Limb (tissue), 2 donors: ENCODE measurements around the gene SLC26A2.

Experiments used
- DNase-seq, 2 donors: peaks; one replicate each; pipeline ENCODE4 v3.0.0-alpha.2; 2016; ENCODE audit errors: extremely low spot score in 2 of 2

Gene SLC26A2

DNA sequence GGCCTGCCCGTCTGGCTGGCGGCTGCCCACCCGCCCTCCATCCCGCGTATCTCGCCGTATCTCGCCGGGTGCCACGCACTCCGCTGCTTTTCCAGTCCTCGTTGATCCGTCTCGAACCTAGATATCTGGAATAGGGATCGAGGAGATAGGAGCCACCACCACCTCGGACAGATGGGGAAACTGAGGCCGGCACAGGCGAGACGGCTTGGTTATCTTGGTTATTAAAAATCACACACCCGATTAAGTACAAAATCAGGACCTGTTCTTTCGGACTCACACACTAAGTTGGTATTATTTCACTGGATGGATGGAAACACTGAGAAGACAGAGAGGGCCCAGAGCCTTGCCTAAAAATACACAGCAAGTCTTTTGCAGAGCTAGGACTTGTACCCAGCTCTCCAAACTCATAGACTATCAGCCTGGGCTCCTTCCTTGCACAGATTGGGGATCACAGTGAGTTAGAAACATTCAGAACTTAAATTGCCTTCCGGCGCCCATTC, 678 bp downstream of the SLC26A2 start:
- DNase-seq, result no peak

DNA sequence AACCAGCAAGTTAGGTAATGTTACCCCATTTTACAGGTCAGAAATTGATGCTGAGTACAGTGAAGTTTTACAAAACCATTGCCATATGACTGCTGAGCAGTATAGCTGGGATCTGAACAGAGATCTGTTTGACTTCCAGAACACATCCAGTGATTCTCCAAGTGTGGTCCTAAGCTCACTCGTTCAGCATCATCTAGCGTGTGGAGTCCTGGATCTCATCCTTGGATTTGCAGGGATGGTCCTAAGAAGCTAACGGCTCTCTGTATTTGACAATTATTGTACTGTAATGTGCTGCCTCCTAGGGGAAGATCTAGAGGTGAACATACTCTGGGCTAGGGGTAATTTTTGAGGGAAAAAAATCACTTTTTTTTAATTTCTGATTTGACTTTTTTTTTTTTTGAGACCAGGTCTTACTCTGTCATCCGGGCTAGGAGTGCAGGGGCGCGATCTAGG, 1.4 kb downstream of the SLC26A2 start:
- peak in 1 of 2 donors; percentile 47 for DNase-seq

DNA sequence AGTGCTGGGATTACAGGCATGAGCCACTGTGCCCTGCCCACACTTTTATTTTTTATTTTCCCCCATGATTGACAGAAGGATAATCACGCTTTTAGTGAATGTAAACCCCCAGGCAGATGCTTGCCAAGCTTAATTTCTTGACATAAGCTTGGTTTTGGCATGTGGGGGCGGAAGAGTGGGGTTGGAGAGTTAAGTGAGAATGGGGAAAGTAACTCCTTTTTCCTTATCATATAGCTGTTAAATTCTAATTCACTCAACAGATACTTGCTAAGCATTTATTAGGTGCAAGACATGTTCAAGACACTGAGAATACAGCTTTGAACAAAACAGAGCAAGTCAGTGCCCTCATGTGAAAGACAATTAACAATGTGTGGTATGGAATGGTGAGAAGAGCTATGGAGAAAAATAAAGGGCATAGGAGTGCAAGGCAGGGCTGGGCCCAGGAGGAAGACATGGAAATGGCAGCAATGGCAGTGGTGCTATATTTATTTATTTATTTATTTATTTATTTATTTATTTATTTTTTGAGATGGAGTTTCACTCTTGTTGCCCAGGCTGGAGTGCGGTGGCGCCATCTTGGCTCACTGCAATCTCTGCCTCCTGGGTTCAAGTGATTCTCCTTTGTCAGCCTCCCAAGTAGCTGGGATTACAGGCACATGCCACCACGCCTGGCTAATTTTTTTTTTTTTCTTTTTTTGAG, 2.2 kb downstream of the SLC26A2 start:
- DNase-seq, result no peak

DNA sequence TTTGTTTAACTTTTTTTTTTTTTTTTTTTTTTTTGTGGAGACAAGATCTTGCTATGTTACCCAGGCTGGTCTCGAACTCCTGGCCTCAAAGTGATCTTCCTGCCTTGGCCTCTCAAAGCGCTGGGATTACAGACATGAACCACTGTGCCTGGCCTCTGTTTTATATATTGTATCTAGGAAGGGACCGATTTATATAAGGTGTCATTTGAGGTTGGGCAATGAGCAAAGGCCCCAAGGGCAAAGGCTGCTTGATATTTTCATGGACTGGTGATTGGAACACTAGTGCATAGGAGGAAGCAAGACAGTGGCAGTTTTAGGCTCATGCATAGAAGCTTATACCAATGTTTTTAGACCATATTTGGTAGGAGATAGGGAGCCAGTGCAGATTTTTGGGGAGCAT, 3.2 kb downstream of the SLC26A2 start:
- DNase-seq, result no peak

DNA sequence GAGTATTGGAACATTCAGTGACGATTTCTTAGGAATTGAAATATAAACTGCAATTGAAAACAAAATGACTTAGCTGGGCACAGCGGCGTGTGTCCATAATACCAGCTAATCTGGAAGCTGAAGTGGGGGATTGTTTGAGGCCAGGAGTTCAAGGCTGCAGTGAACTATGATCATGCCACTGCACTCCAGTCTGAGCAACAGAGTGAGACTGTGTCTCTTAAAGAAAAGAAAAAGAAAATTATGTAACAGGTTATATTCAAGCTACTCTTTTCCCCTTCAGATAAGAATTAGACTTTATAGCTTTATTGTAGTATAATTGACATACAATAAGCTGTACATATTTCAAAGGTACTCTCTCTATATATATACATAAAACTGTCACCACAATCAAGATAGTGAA, 6.4 kb downstream of the SLC26A2 start:
- no peak for DNase-seq

DNA sequence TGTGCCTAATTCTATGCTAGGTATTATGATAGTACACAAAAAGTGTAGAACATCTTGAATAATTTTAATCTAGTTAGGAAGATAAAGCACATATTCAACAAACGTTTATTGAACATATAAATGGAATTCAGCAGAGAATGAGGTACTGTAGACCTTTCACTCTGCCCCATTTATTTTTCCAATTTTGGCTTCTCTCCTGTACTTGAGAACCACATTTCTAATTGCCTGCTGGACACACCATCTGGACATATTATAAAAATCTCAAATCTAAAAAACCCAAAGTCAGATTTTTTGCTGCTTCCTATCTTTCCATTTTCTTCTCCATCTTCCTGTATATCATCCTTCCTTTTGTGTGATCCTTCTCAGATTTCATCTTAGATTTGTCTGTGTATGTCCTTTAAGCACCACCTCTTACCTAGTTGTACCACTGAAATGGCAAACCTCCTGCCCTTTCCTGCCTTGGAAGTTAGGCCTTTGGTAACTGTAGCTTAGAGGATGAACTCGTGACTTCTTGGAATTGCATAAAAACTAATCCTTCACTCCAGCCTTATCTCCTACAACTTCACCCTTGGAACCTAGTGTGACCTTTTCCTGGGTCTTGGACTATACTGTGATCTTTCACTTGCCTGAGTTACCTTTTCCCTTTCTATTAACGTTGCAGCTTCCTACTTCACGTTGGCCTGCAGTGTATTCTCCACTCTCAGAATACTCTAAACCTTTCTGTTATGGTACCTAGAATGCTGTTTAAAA, 8.8 kb downstream of the SLC26A2 start:
- DNase-seq, result no peak

DNA sequence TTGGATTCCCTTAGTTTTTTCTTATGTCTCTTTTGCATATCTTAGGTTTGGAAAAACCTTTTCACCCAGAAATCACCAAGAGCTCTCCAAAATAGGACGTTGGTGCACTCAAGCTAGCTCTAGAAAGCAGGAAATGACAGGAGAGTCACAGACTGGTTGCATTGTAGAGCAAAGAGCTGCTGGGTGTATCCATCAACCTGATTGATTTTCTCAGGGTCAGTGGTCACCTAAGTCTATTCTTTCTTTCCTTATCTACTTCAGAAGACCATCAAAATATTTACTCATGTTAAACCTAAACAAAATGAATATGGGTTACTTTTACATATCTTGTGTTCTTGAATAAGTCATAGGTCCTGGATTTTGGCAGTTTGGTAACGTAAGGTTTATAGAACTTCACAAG, 14.9 kb downstream of the SLC26A2 start:
- DNase-seq, result no peak

DNA sequence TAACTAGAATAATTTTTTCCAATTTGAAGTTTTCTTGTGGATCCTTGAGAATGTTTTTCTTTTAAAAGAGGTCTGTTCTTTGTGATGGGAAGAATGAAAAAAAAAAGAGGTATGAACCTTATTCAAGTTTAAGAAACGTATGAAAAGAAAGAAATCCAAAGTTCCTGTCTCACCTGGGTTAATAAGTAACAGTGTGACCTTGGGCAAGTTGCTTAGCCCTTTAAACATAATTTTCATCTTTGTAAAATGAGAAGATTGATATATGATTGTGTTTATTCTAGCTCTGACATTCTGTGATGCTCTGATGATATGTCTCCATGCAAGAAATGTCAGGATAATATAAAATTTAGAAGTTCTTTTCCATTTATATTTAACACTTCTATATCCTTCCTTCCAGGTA, 19.3 kb downstream of the SLC26A2 start:
- DNase-seq, result no peak

DNA sequence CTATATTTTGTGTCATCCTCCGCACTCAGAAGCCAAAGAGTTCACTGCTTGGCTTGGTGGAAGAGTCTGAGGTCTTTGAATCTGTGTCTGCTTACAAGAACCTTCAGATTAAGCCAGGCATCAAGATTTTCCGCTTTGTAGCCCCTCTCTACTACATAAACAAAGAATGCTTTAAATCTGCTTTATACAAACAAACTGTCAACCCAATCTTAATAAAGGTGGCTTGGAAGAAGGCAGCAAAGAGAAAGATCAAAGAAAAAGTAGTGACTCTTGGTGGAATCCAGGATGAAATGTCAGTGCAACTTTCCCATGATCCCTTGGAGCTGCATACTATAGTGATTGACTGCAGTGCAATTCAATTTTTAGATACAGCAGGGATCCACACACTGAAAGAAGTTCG, 20.6 kb downstream of the SLC26A2 start:
- no peak for DNase-seq

DNA sequence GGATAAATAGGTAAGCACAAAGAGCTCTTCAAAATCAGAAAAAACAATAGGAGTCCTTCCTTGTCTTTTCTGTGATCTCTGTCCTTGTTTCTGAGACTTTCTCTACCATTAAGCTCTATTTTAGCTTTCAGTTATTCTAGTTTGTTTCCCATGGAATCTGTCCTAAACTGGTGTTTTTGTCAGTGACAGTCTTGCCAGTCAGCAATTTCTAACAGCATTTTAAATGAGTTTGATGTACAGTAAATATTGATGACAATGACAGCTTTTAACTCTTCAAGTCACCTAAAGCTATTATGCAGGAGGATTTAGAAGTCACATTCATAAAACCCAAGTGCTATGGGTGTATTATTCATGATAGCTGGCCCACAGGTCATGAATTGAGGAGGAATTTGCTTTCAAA, 21.9 kb downstream of the SLC26A2 start:
- DNase-seq, result no peak

DNA sequence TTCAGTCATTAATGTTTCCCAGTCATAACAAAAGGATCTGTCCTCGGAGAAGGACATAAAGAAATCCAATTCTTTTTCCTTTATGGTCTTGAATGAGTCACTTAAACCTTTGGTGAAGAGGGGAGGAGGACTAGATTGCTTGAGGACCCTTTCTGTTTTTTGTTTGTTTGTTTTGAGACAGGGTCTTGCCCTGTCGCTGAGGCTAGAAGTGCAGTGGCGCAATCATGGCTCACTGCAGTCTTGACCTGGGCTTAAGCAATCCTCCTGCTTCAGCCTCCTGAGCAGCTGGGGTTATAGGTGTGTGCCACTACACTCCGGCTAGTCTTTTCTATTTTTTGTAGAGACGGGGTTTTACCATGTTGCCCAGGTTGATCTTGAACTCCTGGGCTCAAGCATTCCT, 27.6 kb downstream of the SLC26A2 start:
- DNase-seq, result no peak

DNA sequence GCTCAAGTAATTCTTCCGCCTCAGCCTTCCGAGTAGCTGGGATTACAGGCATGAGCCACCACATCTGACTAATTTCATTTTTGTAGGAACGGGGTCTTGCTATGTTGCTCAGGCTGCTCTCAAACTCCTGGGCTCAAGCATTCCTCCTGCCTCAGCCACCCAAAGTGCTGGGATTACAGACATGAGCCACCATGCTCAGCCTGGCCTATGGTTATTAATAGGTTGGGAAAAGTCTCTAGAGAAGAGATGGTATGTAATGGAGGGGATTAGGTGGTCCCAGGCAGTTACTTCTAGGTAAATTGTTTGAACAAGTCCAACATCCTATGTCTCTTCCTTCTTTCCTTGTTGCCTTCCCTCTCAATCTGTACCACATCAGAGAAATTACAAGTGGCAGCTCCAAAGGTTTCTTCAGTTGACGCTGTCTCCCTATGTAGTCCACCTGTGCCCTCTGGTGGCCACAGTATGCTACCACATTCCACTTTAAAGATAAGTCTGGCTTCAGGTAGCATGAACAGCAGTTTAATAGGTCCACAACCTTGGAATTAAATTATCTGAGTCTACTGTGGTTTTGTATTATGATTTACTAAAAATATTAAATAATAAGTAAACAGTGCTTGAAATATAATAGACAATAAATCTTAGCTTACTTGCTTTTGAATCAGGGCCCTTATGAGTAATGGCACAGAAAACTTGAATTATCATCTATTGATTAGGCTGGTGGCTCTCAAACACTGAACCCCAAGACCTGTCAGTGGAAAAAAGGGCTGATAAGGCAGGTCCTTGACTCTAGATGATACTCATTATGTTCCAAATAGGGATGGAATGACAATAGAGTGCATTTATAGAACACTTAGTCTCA, 30.2 kb downstream of the SLC26A2 start:
- DNase-seq, result peak; percentile 70 to 78

DNA sequence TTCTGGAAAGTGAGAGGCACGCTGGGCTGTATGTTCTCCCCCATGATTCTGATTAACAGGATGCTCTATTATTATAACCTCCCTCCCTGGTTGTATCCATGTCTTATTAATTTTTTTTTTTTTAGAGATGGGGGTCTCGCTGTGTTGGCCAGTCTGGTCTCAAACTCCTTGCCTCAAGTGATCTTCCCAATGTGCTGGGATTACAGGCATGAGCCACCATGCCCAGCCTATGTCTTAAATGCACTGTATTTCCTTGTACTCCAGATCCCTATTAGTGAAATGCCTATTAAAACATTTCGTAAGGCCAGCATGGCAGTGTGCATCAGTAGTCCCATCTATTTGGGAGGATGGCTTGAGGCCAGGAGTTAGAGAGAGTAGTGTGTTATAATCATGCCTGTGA, 32.9 kb downstream of the SLC26A2 start:
- no peak for DNase-seq

DNA sequence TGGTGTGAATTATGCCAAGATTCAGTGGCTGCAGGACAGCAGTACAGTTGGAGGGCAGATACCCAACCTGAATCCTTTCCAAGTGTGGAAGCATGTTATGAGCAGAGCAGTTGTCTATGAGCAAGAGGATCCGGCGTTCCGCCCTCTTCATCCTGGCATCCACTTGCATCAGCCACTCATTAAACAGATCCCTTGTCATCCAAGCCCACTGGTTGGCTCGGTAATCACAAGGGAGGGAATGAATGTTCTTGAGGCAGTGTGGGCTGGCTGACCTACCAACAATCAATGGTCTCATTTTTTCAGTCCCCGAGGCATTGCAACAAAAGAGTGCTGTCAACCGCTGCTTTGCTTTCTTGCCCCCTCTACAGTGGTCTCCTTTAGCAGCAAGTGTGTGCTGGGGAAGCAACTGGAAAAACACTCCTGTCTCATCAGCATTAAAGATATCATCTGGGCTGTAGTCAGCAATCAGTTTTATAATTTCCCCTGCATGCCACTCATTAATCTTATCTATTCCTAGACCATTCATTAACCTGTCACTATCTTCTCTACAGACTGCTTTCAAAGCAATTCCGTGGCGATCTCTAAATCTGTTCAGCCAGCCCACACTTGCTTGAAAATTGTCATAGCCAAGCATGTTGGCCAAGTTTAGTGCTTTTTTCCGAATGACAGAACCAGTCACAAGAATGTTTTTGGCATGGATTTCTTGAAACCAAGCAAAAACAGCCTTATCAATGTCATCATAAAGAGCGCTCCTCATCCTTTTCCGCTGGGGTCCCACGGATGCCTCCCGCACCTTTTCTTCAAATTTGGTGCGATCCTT, 35.0 kb downstream of the SLC26A2 start:
- no peak for DNase-seq

DNA sequence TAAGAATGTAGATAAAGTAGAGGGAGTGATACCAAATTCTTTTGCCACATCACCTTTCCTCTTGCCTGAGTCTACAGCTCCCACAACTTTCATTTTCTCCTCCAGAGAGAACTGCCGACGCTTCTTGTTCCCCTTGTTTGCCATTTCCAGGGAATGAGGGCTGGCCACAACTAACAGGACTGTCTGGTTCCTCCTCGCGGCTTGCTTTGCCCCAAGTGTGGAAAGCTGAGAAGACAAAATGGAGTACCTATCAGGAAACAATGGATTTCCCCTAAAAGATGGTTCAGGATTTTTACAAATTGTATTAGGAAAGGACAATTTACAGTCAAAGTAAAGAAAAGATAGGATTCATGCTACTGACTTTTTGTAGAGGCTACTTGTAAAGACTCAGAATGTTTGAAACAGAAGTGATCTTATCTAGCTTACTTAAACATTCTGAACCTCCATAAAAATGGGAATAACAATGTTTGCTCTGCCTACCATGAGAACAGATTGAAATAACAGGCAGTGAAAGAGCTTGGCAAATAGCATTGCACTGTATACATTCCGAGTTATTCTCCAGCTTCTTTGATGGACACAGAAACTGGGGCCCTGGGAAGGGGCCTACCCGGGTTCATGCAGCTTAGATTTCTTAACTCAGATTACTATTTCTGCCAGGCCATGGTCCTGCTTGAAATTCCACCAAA, 35.8 kb downstream of the SLC26A2 start:
- DNase-seq, result no peak

DNA sequence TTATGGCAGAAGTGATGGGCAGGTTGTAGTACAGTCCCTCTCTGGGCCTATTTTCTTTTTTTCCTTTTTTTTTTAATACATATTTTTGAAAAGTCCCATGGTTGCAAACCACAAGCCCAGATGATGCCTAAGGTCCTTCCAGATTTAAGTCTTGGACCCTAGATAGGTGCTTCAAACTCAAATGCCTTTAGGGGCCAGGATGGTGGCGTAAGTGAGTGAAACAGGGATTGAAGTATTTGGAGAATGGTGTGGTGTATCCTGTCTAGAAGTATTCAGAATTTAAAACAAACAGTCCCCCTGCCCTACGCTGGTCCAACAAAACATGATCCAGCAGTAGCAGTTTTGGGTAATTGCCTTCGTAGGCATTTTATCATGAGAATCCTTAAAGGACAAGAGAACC, 37.7 kb downstream of the SLC26A2 start:
- no peak for DNase-seq

DNA sequence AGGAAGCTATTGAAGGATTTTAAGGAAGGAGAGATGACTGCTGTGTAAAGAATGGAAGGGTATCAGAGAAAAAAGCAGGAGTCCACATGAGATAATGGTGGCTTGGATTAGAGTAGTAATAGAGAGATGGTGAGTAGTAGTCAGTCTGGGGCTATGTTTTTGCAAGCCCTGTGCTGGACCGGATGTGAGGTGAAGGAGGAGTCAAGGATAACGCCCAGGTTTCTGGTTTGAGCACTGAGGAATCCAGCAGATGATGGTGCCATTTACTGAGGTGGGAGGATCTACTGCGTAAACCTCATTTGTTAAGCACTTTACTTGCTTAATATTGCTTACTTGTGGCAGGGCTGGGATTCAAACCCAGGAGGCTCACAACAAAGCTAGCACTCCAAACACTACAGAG, 38.8 kb downstream of the SLC26A2 start:
- no peak for DNase-seq

DNA sequence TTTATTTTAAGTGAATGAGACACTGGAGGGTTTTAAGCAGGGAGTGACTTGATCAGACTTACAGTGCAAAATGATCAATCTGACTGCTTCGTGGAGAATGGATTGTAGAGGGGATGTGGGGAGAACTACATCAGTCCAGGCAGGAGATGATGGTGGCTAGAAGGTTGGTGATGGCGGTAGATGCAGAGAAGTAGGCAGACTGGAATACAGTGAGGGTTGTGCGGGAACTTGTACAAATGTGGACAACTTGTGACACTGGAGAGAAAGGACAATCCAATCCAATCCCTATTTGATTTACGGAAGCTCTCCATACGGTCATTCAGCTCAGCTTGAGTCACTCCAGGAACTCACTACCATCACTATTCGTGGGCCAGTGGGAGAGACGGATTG, 39.3 kb downstream of the SLC26A2 start:
- DNase-seq, result no peak

DNA sequence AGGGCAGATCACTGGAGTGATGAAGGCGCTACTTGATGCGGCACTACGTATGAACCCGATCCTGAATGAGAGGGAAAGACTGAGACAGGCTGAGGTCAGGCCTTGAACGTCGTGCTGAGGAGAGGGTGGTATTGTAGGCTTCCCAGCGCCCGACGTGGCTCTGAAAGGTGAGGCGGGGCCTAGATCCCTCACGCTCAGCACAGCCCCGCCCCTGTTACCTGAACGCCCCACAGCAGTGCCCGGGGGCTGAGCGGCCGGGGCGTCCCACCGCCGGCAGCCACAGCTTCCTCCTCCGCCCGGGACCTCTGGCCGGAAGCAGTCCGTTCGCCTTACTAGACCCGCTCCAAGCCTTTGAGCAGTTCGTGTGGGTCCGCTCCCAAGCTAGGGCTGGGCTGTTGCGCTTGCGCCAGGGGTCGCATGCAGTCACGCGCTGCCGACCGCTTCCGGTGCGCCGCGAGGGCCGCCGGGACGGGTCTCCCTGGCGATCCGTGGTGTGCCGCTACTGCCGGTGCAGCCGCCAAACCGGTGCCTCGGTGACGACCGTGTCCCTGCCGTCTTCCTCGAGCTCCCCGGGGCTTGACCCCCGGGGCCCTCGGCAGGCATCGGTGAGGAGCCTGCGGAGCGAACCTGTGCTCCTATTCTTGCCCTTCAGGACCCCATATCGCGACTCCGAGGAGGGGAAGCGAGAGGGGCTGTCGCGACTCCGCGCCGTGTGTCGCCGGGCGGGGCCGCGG, 39.9 kb downstream of the SLC26A2 start, which contains the start of the genes HMGXB3 and TIGD6:
TSS of gene HMGXB3 (plus strand) at position 484 of the 734 bp plus-strand sequence. CDS start 4,114 bp downstream, outside the sequence.
TSS of gene TIGD6 (minus strand) at position 399 of the 734 bp plus-strand sequence. CDS start 4,306 bp downstream, outside the sequence.
- DNase-seq, result peak; percentile 93 to 95
